IPS DF 6.9 (cell line): ENCODE measurements around the gene CDKL1.

Source experiments
- DNase-seq: peaks from one replicate; pipeline ENCODE4 v3.0.0-alpha.2; 2013; ENCODE audit warnings: low read depth, low spot score
- H3K27ac ChIP-seq: one replicate; pipeline ENCODE4 v1.5.1; 2013; ENCODE audit warnings: low read length, control low read depth
- H3K27me3 ChIP-seq: 2 replicates; pipeline ENCODE4 v1.6.1; 2013; ENCODE audit warnings: mild to moderate bottlenecking, low read length; ENCODE audit not compliant: control insufficient read depth, insufficient read depth
- H3K36me3 ChIP-seq: 2 replicates; pipeline ENCODE4 v1.6.1; 2013; ENCODE audit warnings: low read length; ENCODE audit not compliant: control insufficient read depth, insufficient read depth
- H3K4me1 ChIP-seq: 2 replicates; pipeline ENCODE4 v1.6.1; 2013; ENCODE audit warnings: low read length; ENCODE audit not compliant: control insufficient read depth, insufficient read depth
- H3K4me3 ChIP-seq: 2 replicates; pipeline ENCODE4 v1.5.1; 2013; ENCODE audit warnings: mild to moderate bottlenecking, low read length
- H3K9me3 ChIP-seq: 2 replicates; pipeline ENCODE4 v1.6.1; 2013; ENCODE audit warnings: low read length, inconsistent platforms; ENCODE audit not compliant: control insufficient read depth, insufficient read depth
- WGBS: extraction: QIAGEN DNeasy Blood & Tissue Kit; methylation state at CpG from one replicate; pipeline ENCODE4 v1.1.7; 2013; ENCODE audit warnings: mixed read lengths, missing lambda C conversion rate; ENCODE audit not compliant: insufficient read length, insufficient coverage; 5-methylcytosine and 5-hydroxymethylcytosine counted together

Gene CDKL1

GRCh38 chr14:50396631-50397389 lies at the start of gene CDKL1:
TSS of gene CDKL1 (minus strand) at chr14:50396881. CDS start at chr14:50395868, 1,013 bp downstream.
- H3K4me1 ChIP-seq: peaks cover 1% of the 10 kb centered on the region; the same call in 1 of the 2 replicates
- WGBS: no CpG with 5 or more reads among the region's 77 CpGs
- H3K4me3 ChIP-seq: peak within 1 kb of the TSS; percentile 59; the same call in 1 of the 2 replicates
- DNase-seq: peak; percentile 47
- no peaks in the 10 kb centered on the region for H3K9me3 ChIP-seq
- no peaks in the 10 kb centered on the region for H3K36me3 ChIP-seq
- H3K27me3 ChIP-seq: peaks cover 4% of the 10 kb centered on the region
- H3K27ac ChIP-seq: no peak within 1 kb of the TSS

GRCh38 chr14:50434528-50434927 lies 37.8 kb upstream of the CDKL1 start:
- Histone ChIP-seq H3K27ac (no peak overlapping the region), H3K4me1 (no peaks in the 10 kb centered on the region), H3K4me3 (no peak overlapping the region), H3K36me3 (no peaks in the 10 kb centered on the region; the same call in 1 of the 2 replicates), H3K27me3 (no peaks in the 10 kb centered on the region), H3K9me3 (peaks cover 1% of the 10 kb centered on the region)
- no peak for DNase-seq

GRCh38 chr14:50432131-50432530 lies 35.5 kb upstream of the CDKL1 start:
- WGBS: no CpG with 5 or more reads among the region's 1 CpG
- H3K4me3 ChIP-seq: no peak overlapping the region
- H3K4me1 ChIP-seq: no peaks in the 10 kb centered on the region

GRCh38 chr14:50425816-50426215 lies 29.1 kb upstream of the CDKL1 start:
- Histone ChIP-seq H3K27ac (no peak overlapping the region), H3K36me3 (no peaks in the 10 kb centered on the region), H3K4me1 (no peaks in the 10 kb centered on the region), H3K27me3 (no peaks in the 10 kb centered on the region), H3K4me3 (no peak overlapping the region), H3K9me3 (no peaks in the 10 kb centered on the region)
- no peak for DNase-seq
- WGBS: no CpG with 5 or more reads among the region's 3 CpGs

More at GRCh38 chr14:50432131-50432530, 35.5 kb upstream of the CDKL1 start:
- H3K36me3 ChIP-seq: no peaks in the 10 kb centered on the region; the same call in 1 of the 2 replicates
- no peaks in the 10 kb centered on the region for H3K27me3 ChIP-seq
- no peak for DNase-seq
- peaks cover 1% of the 10 kb centered on the region for H3K9me3 ChIP-seq
- no peak overlapping the region for H3K27ac ChIP-seq

- H3K27me3 ChIP-seq: no peaks in the 10 kb centered on the region
- no peaks in the 10 kb centered on the region for H3K9me3 ChIP-seq
- H3K36me3 ChIP-seq: no peaks in the 10 kb centered on the region
- DNase-seq: no peak
- no peak overlapping the region for H3K27ac ChIP-seq
- H3K4me3 ChIP-seq: no peak overlapping the region
- H3K4me1 ChIP-seq: no peaks in the 10 kb centered on the region
- WGBS: no CpG with 5 or more reads among the region's 2 CpGs
Observed at GRCh38 chr14:50425105-50425504, 28.4 kb upstream of the CDKL1 start.

- Histone ChIP-seq H3K36me3 (no peaks in the 10 kb centered on the region; the same call in 1 of the 2 replicates), H3K27ac (no peak overlapping the region), H3K9me3 (no peaks in the 10 kb centered on the region), H3K4me3 (no peak overlapping the region), H3K4me1 (no peaks in the 10 kb centered on the region), H3K27me3 (no peaks in the 10 kb centered on the region)
- no CpG with 5 or more reads among the region's 3 CpGs for WGBS
- DNase-seq: no peak
Observed at GRCh38 chr14:50423529-50423928, 26.8 kb upstream of the CDKL1 start.

- Histone ChIP-seq H3K27ac (no peak overlapping the region), H3K27me3 (no peaks in the 10 kb centered on the region), H3K36me3 (no peaks in the 10 kb centered on the region; the same call in 1 of the 2 replicates), H3K4me1 (no peaks in the 10 kb centered on the region), H3K4me3 (no peak overlapping the region), H3K9me3 (no peaks in the 10 kb centered on the region)
- no CpG with 5 or more reads among the region's 7 CpGs for WGBS
- DNase-seq: no peak
Observed at GRCh38 chr14:50421499-50421898, 24.8 kb upstream of the CDKL1 start.

- Histone ChIP-seq H3K27me3 (no peaks in the 10 kb centered on the region), H3K9me3 (no peaks in the 10 kb centered on the region), H3K4me1 (no peaks in the 10 kb centered on the region), H3K36me3 (no peaks in the 10 kb centered on the region; the same call in 1 of the 2 replicates), H3K27ac (no peak overlapping the region), H3K4me3 (no peak overlapping the region)
- DNase-seq: no peak
- WGBS: no CpG with 5 or more reads among the region's 2 CpGs
Observed at GRCh38 chr14:50417853-50418252, 21.2 kb upstream of the CDKL1 start.

- Histone ChIP-seq H3K4me3 (no peak overlapping the region), H3K27ac (no peak overlapping the region), H3K4me1 (no peaks in the 10 kb centered on the region), H3K27me3 (no peaks in the 10 kb centered on the region), H3K9me3 (no peaks in the 10 kb centered on the region), H3K36me3 (no peaks in the 10 kb centered on the region)
- no peak for DNase-seq
- WGBS: no CpG with 5 or more reads among the region's 1 CpG
Observed at GRCh38 chr14:50410921-50411320, 14.2 kb upstream of the CDKL1 start.

GRCh38 chr14:50410071-50410470 lies 13.4 kb upstream of the CDKL1 start:
- no CpG with 5 or more reads among the region's 3 CpGs for WGBS
- no peaks in the 10 kb centered on the region for H3K36me3 ChIP-seq
- H3K4me3 ChIP-seq: no peak overlapping the region
- no peaks in the 10 kb centered on the region for H3K9me3 ChIP-seq
- no peaks in the 10 kb centered on the region for H3K27me3 ChIP-seq
- no peak for DNase-seq
- no peak overlapping the region for H3K27ac ChIP-seq
- H3K4me1 ChIP-seq: no peaks in the 10 kb centered on the region
